Mesothelial cell of epicardium (in vitro differentiated cells): ENCODE data around the gene SAP30L. TPM values are rescaled to one million over a fixed set of nuclear protein-coding genes. Genes with fewer than 3 reads are reported as not detected.
A peak's percentile ranks its signal among the peaks of the same experiment; 100 is the strongest.

Source experiments
- DNase-seq, 2 experiments: peaks; one replicate each; pipeline ENCODE4 v3.0.0; 2021; ENCODE audit warnings: low spot score in 2 of 2; ENCODE audit not compliant: unreplicated experiment in 2 of 2
- H3K27ac Mint-ChIP-seq: 2 replicates; pipeline ENCODE4 v1.8.0; 2021; ENCODE audit warnings: mixed read lengths
- H3K27me3 Mint-ChIP-seq: 2 replicates; pipeline ENCODE4 v1.8.0; 2021; ENCODE audit warnings: low read depth, mixed read lengths
- H3K36me3 Mint-ChIP-seq: 2 replicates; pipeline ENCODE4 v1.8.0; 2021; ENCODE audit warnings: mixed read lengths
- H3K4me1 Mint-ChIP-seq: 2 replicates; pipeline ENCODE4 v1.8.0; 2021; ENCODE audit warnings: mixed read lengths
- H3K4me3 Mint-ChIP-seq: 2 replicates; pipeline ENCODE4 v1.8.0; 2021; ENCODE audit warnings: mild to moderate bottlenecking, moderate library complexity, mixed read lengths
- H3K9me3 Mint-ChIP-seq: 2 replicates; pipeline ENCODE4 v1.8.0; 2021; ENCODE audit warnings: mixed read lengths
- CTCF ChIP-seq: fragments of 200-600 bp; sonication (generic); IDR thresholded peaks from one replicate; pipeline ENCODE4 v1.5.0; 2021; ENCODE audit warnings: antibody characterized with exemption; ENCODE audit not compliant: unreplicated experiment
- total RNA-seq: library from RNA; stranded (reverse); gene quantifications from 3 replicates; pipeline ENCODE4 v1.2.1, GENCODE V29; 2021

The SAP30L gene
- total RNA-seq, 1 donor from 2014 or later = 36.2 TPM

- H3K27ac Mint-ChIP-seq = peak overlapping the region; percentile 91
- no peak for TF ChIP-seq CTCF
- H3K9me3 Mint-ChIP-seq = no peaks in the 10 kb centered on the region
- peaks cover 45% of the 10 kb centered on the region for H3K27me3 Mint-ChIP-seq
- no peaks in the 10 kb centered on the region for H3K36me3 Mint-ChIP-seq
- H3K4me1 Mint-ChIP-seq = peaks cover 70% of the 10 kb centered on the region
- peak in 1 of 2 experiments; percentile 43 for DNase-seq
- H3K4me3 Mint-ChIP-seq = no peak overlapping the region
Observed at GRCh38 chr5:154486427-154486866, 40.6 kb downstream of the SAP30L start.

GRCh38 chr5:154487541-154487940 lies 41.7 kb downstream of the SAP30L start:
- no peak for DNase-seq
- peaks cover 34% of the 10 kb centered on the region for H3K27me3 Mint-ChIP-seq
- peak overlapping the region; percentile 91 for H3K27ac Mint-ChIP-seq
- H3K9me3 Mint-ChIP-seq = no peaks in the 10 kb centered on the region
- TF ChIP-seq CTCF = no peak
- no peaks in the 10 kb centered on the region for H3K36me3 Mint-ChIP-seq
- H3K4me1 Mint-ChIP-seq = peaks cover 59% of the 10 kb centered on the region
- H3K4me3 Mint-ChIP-seq = no peak overlapping the region

GRCh38 chr5:154491941-154492340 lies 46.1 kb downstream of the SAP30L start:
- Mint-ChIP-seq H3K36me3 (no peaks in the 10 kb centered on the region), H3K4me1 (peaks cover 15% of the 10 kb centered on the region), H3K9me3 (no peaks in the 10 kb centered on the region), H3K27me3 (peaks cover 5% of the 10 kb centered on the region), H3K4me3 (no peak overlapping the region), H3K27ac (no peak overlapping the region)
- DNase-seq = no peak
- TF ChIP-seq CTCF = no peak

GRCh38 chr5:154493274-154493673 lies 47.5 kb downstream of the SAP30L start:
- no peak for DNase-seq
- Mint-ChIP-seq H3K27me3 (peaks cover 5% of the 10 kb centered on the region), H3K9me3 (no peaks in the 10 kb centered on the region), H3K27ac (no peak overlapping the region), H3K4me3 (no peak overlapping the region), H3K36me3 (no peaks in the 10 kb centered on the region), H3K4me1 (peaks cover 7% of the 10 kb centered on the region)
- TF ChIP-seq CTCF = no peak

GRCh38 chr5:154494036-154494435 lies 48.2 kb downstream of the SAP30L start:
- Mint-ChIP-seq H3K9me3 (no peaks in the 10 kb centered on the region), H3K27ac (no peak overlapping the region), H3K27me3 (peaks cover 5% of the 10 kb centered on the region), H3K4me1 (peaks cover 4% of the 10 kb centered on the region), H3K36me3 (no peaks in the 10 kb centered on the region), H3K4me3 (no peak overlapping the region)
- no peak for DNase-seq
- no peak for TF ChIP-seq CTCF

GRCh38 chr5:154498591-154498990 lies 52.8 kb downstream of the SAP30L start:
- Mint-ChIP-seq H3K27me3 (peaks cover 5% of the 10 kb centered on the region), H3K9me3 (no peaks in the 10 kb centered on the region), H3K4me3 (no peak overlapping the region), H3K36me3 (no peaks in the 10 kb centered on the region), H3K4me1 (no peaks in the 10 kb centered on the region), H3K27ac (no peak overlapping the region)
- no peak for DNase-seq
- TF ChIP-seq CTCF = no peak
